ACC112 (cell line): ENCODE results near the gene CCDC24.

Experiments
- H2AFZ ChIP-seq: fragments of 200-600 bp; sonication (generic); one replicate; pipeline ENCODE4 v1.6.0; 2017; ENCODE audit warnings: antibody characterized with exemption, low read length; ENCODE audit not compliant: unreplicated experiment
- H3K27ac ChIP-seq: fragments of 200-600 bp; sonication (generic); 2 replicates; pipeline ENCODE4 v1.5.1; 2014; ENCODE audit warnings: low read depth, mild to moderate bottlenecking, antibody characterized with exemption, low read length, moderate library complexity
- H3K27me3 ChIP-seq: fragments of 200-600 bp; sonication (generic); 2 replicates; pipeline ENCODE4 v1.6.1; 2014; ENCODE audit warnings: mild to moderate bottlenecking, antibody characterized with exemption, low read length, moderate library complexity, mixed read lengths; ENCODE audit not compliant: insufficient read depth
- H3K36me3 ChIP-seq: fragments of 200-600 bp; sonication (generic); 2 replicates; pipeline ENCODE4 v1.6.1; 2016; ENCODE audit warnings: mild to moderate bottlenecking, antibody characterized with exemption, low read length, moderate library complexity, mixed read lengths; ENCODE audit not compliant: insufficient read depth
- H3K4me1 ChIP-seq: fragments of 200-600 bp; sonication (generic); one replicate; pipeline ENCODE4 v1.6.1; 2016; ENCODE audit warnings: low read length, mixed read lengths; ENCODE audit not compliant: insufficient read depth, unreplicated experiment, control insufficient read depth
- H3K4me3 ChIP-seq: fragments of 200-600 bp; sonication (generic); 2 replicates; pipeline ENCODE4 v1.5.1; 2014; ENCODE audit warnings: mild to moderate bottlenecking, low read depth, low read length
- H3K79me2 ChIP-seq: fragments of 200-600 bp; sonication (generic); one replicate; pipeline ENCODE4 v1.6.0; 2016; ENCODE audit warnings: low read length; ENCODE audit not compliant: control insufficient read depth, unreplicated experiment, insufficient read depth

Gene CCDC24

GRCh38 chr1:43991200-43991475 is 261 bp upstream of the CCDC24 start:
- H3K4me3 ChIP-seq: peak overlapping the region; percentile 80
- H3K27ac ChIP-seq: peak overlapping the region; percentile 42; the same call in 1 of the 2 replicates
- H2AFZ ChIP-seq: no peak overlapping the region
- no peaks in the 10 kb centered on the region for H3K79me2 ChIP-seq
- H3K27me3 ChIP-seq: no peaks in the 10 kb centered on the region
- H3K36me3 ChIP-seq: peaks cover 3% of the 10 kb centered on the region; the same call in 1 of the 2 replicates
- peaks cover 7% of the 10 kb centered on the region for H3K4me1 ChIP-seq

- Histone ChIP-seq H3K4me3 (peak overlapping the region; percentile 80), H3K27ac (no peak overlapping the region)
Measured at GRCh38 chr1:43992232-43992995, 1.0 kb downstream of the CCDC24 start.

GRCh38 chr1:43993206-43993914 is 2.0 kb downstream of the CCDC24 start:
- H2AFZ ChIP-seq: no peak overlapping the region
- no peak overlapping the region for H3K4me3 ChIP-seq
- no peaks in the 10 kb centered on the region for H3K36me3 ChIP-seq
- no peaks in the 10 kb centered on the region for H3K27me3 ChIP-seq
- H3K4me1 ChIP-seq: peaks cover 7% of the 10 kb centered on the region
- H3K27ac ChIP-seq: no peak overlapping the region
- H3K79me2 ChIP-seq: no peaks in the 10 kb centered on the region

More at GRCh38 chr1:43992232-43992995, 1.0 kb downstream of the CCDC24 start:
- peaks cover 7% of the 10 kb centered on the region for H3K4me1 ChIP-seq
- no peak overlapping the region for H2AFZ ChIP-seq
- H3K27me3 ChIP-seq: no peaks in the 10 kb centered on the region
- H3K36me3 ChIP-seq: no peaks in the 10 kb centered on the region
- no peaks in the 10 kb centered on the region for H3K79me2 ChIP-seq

GRCh38 chr1:43994071-43994470 is 2.7 kb downstream of the CCDC24 start:
- peaks cover 7% of the 10 kb centered on the region for H3K4me1 ChIP-seq
- no peak overlapping the region for H3K27ac ChIP-seq
- H3K36me3 ChIP-seq: no peaks in the 10 kb centered on the region
- no peaks in the 10 kb centered on the region for H3K27me3 ChIP-seq
- H3K4me3 ChIP-seq: no peak overlapping the region
- H2AFZ ChIP-seq: no peak overlapping the region
- H3K79me2 ChIP-seq: no peaks in the 10 kb centered on the region

- Histone ChIP-seq H2AFZ (no peak overlapping the region), H3K4me1 (peaks cover 7% of the 10 kb centered on the region), H3K4me3 (no peak overlapping the region)
Measured at GRCh38 chr1:43994794-43995790, 3.7 kb downstream of the CCDC24 start.

GRCh38 chr1:43995984-43996732 is 4.8 kb downstream of the CCDC24 start:
- Histone ChIP-seq H3K36me3 (no peaks in the 10 kb centered on the region), H3K4me1 (no peaks in the 10 kb centered on the region), H3K27ac (no peak overlapping the region), H2AFZ (no peak overlapping the region), H3K79me2 (no peaks in the 10 kb centered on the region), H3K27me3 (no peaks in the 10 kb centered on the region), H3K4me3 (no peak overlapping the region)

More at GRCh38 chr1:43994794-43995790, 3.7 kb downstream of the CCDC24 start:
- H3K36me3 ChIP-seq: no peaks in the 10 kb centered on the region
- H3K27me3 ChIP-seq: no peaks in the 10 kb centered on the region
- no peaks in the 10 kb centered on the region for H3K79me2 ChIP-seq
- H3K27ac ChIP-seq: no peak overlapping the region

GRCh38 chr1:43996733-43997115 is 5.3 kb downstream of the CCDC24 start:
- Histone ChIP-seq H3K27me3 (no peaks in the 10 kb centered on the region), H3K79me2 (no peaks in the 10 kb centered on the region), H3K4me1 (no peaks in the 10 kb centered on the region), H3K27ac (no peak overlapping the region), H2AFZ (no peak overlapping the region), H3K36me3 (no peaks in the 10 kb centered on the region), H3K4me3 (no peak overlapping the region)

GRCh38 chr1:43997295-43997999 is 6.0 kb downstream of the CCDC24 start:
- no peaks in the 10 kb centered on the region for H3K4me1 ChIP-seq
- no peaks in the 10 kb centered on the region for H3K27me3 ChIP-seq
- H2AFZ ChIP-seq: no peak overlapping the region
- no peak overlapping the region for H3K4me3 ChIP-seq
- H3K36me3 ChIP-seq: no peaks in the 10 kb centered on the region
- no peak overlapping the region for H3K27ac ChIP-seq
- no peaks in the 10 kb centered on the region for H3K79me2 ChIP-seq

GRCh38 chr1:43998000-43998378 is 6.6 kb downstream of the CCDC24 start:
- Histone ChIP-seq H3K4me3 (no peak overlapping the region), H3K79me2 (no peaks in the 10 kb centered on the region), H2AFZ (no peak overlapping the region), H3K4me1 (no peaks in the 10 kb centered on the region), H3K27ac (no peak overlapping the region), H3K36me3 (no peaks in the 10 kb centered on the region), H3K27me3 (no peaks in the 10 kb centered on the region)
